Transverse colon (tissue), 4 donors: Measurements from ENCODE around the gene IL12RB2.

Source experiments
- POLR2A ChIP-seq: fragments of 450-650 bp; IDR thresholded peaks from one replicate; pipeline ENCODE4 v1.6.1; 2016; ENCODE audit warnings: antibody characterized with exemption, mild to moderate bottlenecking, moderate library complexity
- POLR2AphosphoS5 ChIP-seq, 3 donors: sonication (generic); formaldehyde crosslinking; IDR thresholded peaks; one replicate each; pipeline ENCODE4 v1.6.1; 2016; ENCODE audit warnings: antibody characterized with exemption in 3 of 3
- TF ChIP-seq, protein P1 (sequence below), 5 experiments: fragments of 200-600 bp in 3 of 5; fragments of 450-650 bp in 2 of 5; sonication (generic) in 3 of 5; IDR thresholded peaks; 1 replicate in 2 of 5; 2 replicates in 3 of 5; pipeline ENCODE4 v1.5.1; 2016 to 2017; ENCODE audit warnings: antibody characterized with exemption in 5 of 5, inconsistent platforms in 3 of 5, mild to moderate bottlenecking in 2 of 5, moderate library complexity in 1 of 5

DNA sequence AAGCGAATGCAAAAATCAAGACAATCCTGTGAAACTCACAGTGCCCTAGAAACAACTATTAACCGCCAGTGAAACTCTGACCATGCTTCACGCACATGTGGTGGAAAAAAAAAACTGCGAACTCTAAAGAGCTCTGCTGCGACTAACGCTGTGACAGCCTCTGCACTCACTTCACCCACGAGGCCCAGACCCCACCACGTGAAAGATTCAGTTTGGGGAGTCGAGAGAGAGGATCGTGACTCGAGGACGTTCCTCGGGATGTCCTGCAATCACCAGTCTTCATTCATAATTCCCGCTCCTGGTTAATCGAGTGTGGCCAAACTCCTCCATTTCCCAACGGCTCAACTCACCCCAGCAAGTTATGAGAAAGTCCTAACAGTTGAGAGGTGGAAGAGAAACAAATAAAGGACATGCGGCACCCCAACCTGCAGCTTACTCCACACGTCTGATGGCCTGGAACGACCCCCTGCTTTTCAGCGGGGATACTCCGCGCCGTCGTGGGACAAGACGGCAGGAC is 121.4 kb downstream of the IL12RB2 start:
- TF ChIP-seq, protein P1, sequence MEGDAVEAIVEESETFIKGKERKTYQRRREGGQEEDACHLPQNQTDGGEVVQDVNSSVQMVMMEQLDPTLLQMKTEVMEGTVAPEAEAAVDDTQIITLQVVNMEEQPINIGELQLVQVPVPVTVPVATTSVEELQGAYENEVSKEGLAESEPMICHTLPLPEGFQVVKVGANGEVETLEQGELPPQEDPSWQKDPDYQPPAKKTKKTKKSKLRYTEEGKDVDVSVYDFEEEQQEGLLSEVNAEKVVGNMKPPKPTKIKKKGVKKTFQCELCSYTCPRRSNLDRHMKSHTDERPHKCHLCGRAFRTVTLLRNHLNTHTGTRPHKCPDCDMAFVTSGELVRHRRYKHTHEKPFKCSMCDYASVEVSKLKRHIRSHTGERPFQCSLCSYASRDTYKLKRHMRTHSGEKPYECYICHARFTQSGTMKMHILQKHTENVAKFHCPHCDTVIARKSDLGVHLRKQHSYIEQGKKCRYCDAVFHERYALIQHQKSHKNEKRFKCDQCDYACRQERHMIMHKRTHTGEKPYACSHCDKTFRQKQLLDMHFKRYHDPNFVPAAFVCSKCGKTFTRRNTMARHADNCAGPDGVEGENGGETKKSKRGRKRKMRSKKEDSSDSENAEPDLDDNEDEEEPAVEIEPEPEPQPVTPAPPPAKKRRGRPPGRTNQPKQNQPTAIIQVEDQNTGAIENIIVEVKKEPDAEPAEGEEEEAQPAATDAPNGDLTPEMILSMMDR (IDR thresholded peaks at IDR 0.05): no peak
- no peak for TF ChIP-seq POLR2AphosphoS5 (IDR thresholded peaks at IDR 0.05)
- no peak for TF ChIP-seq POLR2A
